Thymus (tissue), 11 donors: ENCODE data around the gene PDIA6. TPM values are rescaled to one million over a fixed set of nuclear protein-coding genes. Genes with fewer than 3 reads are reported as not detected.
A peak's percentile ranks its signal among the peaks of the same experiment; 100 is the strongest.
"Not testable (repeated sequence)": the region's sequence is repeated elsewhere in the genome, so short reads cannot be mapped to it uniquely, and the experiment has no call there.

Experiments
- DNase-seq, 9 donors: peaks; one replicate each; pipeline ENCODE4 v3.0.0-alpha.2; 2013; ENCODE audit warnings: low spot score in 9 of 9, low read depth in 6 of 9, missing footprints in 1 of 9
- H3K27ac ChIP-seq, 2 donors: one replicate each; pipeline ENCODE4 v1.5.1; 2013; ENCODE audit warnings: control low read depth in 1 of 2, low read depth in 1 of 2, low read length in 1 of 2, mild to moderate bottlenecking in 1 of 2, moderate library complexity in 1 of 2
- H3K27me3 ChIP-seq, 2 donors: one replicate each; pipeline ENCODE4 v1.5.1; 2013; ENCODE audit warnings: low read length in 1 of 2; ENCODE audit not compliant: control insufficient read depth in 2 of 2, insufficient read depth in 1 of 2
- H3K36me3 ChIP-seq, 2 donors: one replicate each; pipeline ENCODE4 v1.5.1; 2013; ENCODE audit warnings: low read length in 1 of 2, mild to moderate bottlenecking in 1 of 2, moderate library complexity in 1 of 2; ENCODE audit not compliant: control insufficient read depth in 2 of 2, insufficient read depth in 2 of 2
- H3K4me1 ChIP-seq, 2 donors: one replicate each; pipeline ENCODE4 v1.5.1; 2013; ENCODE audit warnings: low read length in 2 of 2; ENCODE audit not compliant: control insufficient read depth in 2 of 2, insufficient read depth in 2 of 2
- H3K4me3 ChIP-seq, 2 donors: one replicate each; pipeline ENCODE4 v1.5.1; 2013; ENCODE audit warnings: low read length in 2 of 2, control low read depth in 1 of 2, mild to moderate bottlenecking in 1 of 2
- H3K9me3 ChIP-seq, 2 donors: one replicate each; pipeline ENCODE4 v1.5.1; 2013; ENCODE audit warnings: low read length in 1 of 2, mild to moderate bottlenecking in 1 of 2; ENCODE audit not compliant: control insufficient read depth in 2 of 2, insufficient read depth in 1 of 2
- WGBS: extraction: QIAGEN DNeasy Blood & Tissue Kit; methylation state at CpG from one replicate; pipeline ENCODE4 v1.1.7; 2013; 5-methylcytosine and 5-hydroxymethylcytosine counted together
- polyA plus RNA-seq: library from polyadenylated mRNA; stranded (reverse); fragments of 200-250 nt; gene quantifications from one replicate; pipeline ENCODE4 v1.2.3, GENCODE V29; 2013
- total RNA-seq: library from RNA; stranded (reverse); fragments of 120-200 nt; gene quantifications from one replicate; pipeline ENCODE4 v1.2.4, GENCODE V29; 2013
- donor health status: healthy.

The PDIA6 gene
- total and polyA plus RNA-seq, 2 donors: 75.1 to 124 TPM

GRCh38 chr2:10818984-10819383 is 6.4 kb upstream of the PDIA6 start:
- Histone ChIP-seq H3K4me3 (no peak overlapping the region), H3K36me3 (no peaks in the 10 kb centered on the region), H3K27me3 (peaks cover 6 to 29% of the 10 kb centered on the region in 2 donors), H3K4me1 (no peaks in the 10 kb centered on the region), H3K9me3 (no peaks in the 10 kb centered on the region), H3K27ac (no peak overlapping the region)
- DNase-seq: no peak
- WGBS: 91% methylated on average over 3 of the region's 3 CpGs

DNA sequence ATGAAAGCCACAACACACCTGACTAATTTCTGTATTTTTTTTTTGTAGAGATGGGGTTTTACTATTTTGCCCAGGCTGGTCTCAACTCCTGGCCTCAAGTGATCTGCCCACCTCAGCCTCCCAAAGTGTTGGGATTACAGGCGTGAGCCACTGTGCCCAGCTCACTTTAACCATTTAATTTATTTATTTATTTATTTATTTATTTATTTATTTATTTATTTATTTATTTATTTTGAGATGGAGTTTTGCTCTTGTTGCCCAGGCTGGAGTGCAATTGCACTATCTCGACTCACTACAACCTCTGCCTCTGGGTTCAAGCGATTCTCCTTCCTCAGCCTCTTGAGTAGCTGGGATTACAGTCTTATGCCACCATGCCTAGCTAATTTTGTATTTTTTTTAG is 5.7 kb upstream of the PDIA6 start:
- peaks cover 6 to 27% of the 10 kb centered on the region in 2 donors for H3K27me3 ChIP-seq
- H3K9me3 ChIP-seq, H3K27ac ChIP-seq, H3K36me3 ChIP-seq, DNase-seq, H3K4me1 ChIP-seq, H3K4me3 ChIP-seq: not testable (repeated sequence)
- over 99% methylated on average over 3 of the region's 3 CpGs for WGBS

- 68% methylated on average over 5 of the region's 5 CpGs for WGBS
- H3K9me3 ChIP-seq: no peaks in the 10 kb centered on the region
- no peaks in the 10 kb centered on the region for H3K36me3 ChIP-seq
- DNase-seq: no peak
- H3K4me1 ChIP-seq: peaks cover 0 to 4% of the 10 kb centered on the region in 2 donors
- no peak overlapping the region for H3K4me3 ChIP-seq
- peaks cover 6 to 27% of the 10 kb centered on the region in 2 donors for H3K27me3 ChIP-seq
- no peak overlapping the region for H3K27ac ChIP-seq
Measured at GRCh38 chr2:10817413-10817812, 4.8 kb upstream of the PDIA6 start.

DNA sequence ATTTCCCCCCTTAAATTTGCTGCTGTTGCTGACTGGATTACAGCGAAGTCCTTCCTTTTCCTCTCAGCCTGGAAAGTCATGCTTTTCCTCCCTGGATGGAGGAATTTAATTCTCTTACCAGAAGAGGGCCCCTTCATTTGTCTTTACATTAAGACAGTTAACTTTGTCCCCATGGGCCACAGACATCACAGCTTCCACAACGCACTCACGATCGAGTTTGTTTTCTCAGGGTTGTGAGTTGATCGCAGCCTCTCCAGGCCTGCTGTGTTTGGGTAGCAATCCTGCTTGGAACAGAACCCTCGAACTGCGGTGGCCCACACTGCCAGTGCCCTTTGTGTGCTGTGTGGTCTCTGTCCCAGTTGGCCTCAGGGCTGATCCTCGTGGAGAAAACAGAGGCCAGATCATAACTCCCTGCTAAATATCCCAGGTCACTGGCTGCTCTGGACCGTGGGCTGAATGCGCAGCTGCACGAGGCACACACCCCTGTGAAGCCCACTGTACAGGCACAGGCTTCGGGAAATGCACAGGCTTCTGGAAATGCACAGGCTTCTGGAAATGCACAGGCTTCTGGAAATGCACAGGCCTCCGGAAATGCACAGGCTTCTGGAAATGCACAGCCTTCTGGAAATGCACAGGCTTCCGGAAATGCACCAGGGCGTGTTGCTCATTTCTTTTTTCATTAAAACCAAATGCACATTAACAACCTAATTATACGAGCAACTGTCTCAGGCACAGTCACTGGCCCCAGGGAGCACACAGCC is 2.2 kb upstream of the PDIA6 start:
- Histone ChIP-seq H3K9me3 (no peaks in the 10 kb centered on the region), H3K4me3 (no peak overlapping the region), H3K27me3 (peaks cover 4 to 14% of the 10 kb centered on the region in 2 donors), H3K27ac (no peak overlapping the region), H3K4me1 (peaks cover 14 to 20% of the 10 kb centered on the region in 2 donors), H3K36me3 (no peaks in the 10 kb centered on the region)
- DNase-seq: no peak
- WGBS: 94% methylated on average over 16 of the region's 16 CpGs

- Histone ChIP-seq H3K4me3 (no peak overlapping the region), H3K36me3 (no peaks in the 10 kb centered on the region), H3K9me3 (no peaks in the 10 kb centered on the region), H3K4me1 (peaks cover 14 to 20% of the 10 kb centered on the region in 2 donors), H3K27ac (no peak overlapping the region), H3K27me3 (peaks cover 4 to 14% of the 10 kb centered on the region in 2 donors)
- 88% methylated on average over 10 of the region's 10 CpGs for WGBS
- no peak for DNase-seq
Measured at GRCh38 chr2:10814142-10814541, 1.6 kb upstream of the PDIA6 start.

GRCh38 chr2:10813163-10814138 is 866 bp upstream of the PDIA6 start:
- not testable (repeated sequence) for H3K27ac ChIP-seq, H3K36me3 ChIP-seq, H3K9me3 ChIP-seq, DNase-seq
- peak overlapping the region; percentile 50 to 99 for H3K4me3 ChIP-seq
- H3K27me3 ChIP-seq: peaks cover 4 to 14% of the 10 kb centered on the region in 2 donors
- peaks cover 14 to 20% of the 10 kb centered on the region in 2 donors for H3K4me1 ChIP-seq
- 61% methylated on average over 37 of the region's 37 CpGs for WGBS

GRCh38 chr2:10811517-10811916 is 1.1 kb downstream of the PDIA6 start:
- no peak for DNase-seq
- Histone ChIP-seq H3K36me3 (peaks cover 0 to 6% of the 10 kb centered on the region in 2 donors), H3K27ac (no peak overlapping the region), H3K4me1 (peaks cover 14 to 20% of the 10 kb centered on the region in 2 donors), H3K4me3 (peak overlapping the region; percentile 63 to 99), H3K27me3 (peaks cover 0 to 5% of the 10 kb centered on the region in 2 donors), H3K9me3 (no peaks in the 10 kb centered on the region)
- WGBS: 25% methylated on average over 14 of the region's 14 CpGs

DNA sequence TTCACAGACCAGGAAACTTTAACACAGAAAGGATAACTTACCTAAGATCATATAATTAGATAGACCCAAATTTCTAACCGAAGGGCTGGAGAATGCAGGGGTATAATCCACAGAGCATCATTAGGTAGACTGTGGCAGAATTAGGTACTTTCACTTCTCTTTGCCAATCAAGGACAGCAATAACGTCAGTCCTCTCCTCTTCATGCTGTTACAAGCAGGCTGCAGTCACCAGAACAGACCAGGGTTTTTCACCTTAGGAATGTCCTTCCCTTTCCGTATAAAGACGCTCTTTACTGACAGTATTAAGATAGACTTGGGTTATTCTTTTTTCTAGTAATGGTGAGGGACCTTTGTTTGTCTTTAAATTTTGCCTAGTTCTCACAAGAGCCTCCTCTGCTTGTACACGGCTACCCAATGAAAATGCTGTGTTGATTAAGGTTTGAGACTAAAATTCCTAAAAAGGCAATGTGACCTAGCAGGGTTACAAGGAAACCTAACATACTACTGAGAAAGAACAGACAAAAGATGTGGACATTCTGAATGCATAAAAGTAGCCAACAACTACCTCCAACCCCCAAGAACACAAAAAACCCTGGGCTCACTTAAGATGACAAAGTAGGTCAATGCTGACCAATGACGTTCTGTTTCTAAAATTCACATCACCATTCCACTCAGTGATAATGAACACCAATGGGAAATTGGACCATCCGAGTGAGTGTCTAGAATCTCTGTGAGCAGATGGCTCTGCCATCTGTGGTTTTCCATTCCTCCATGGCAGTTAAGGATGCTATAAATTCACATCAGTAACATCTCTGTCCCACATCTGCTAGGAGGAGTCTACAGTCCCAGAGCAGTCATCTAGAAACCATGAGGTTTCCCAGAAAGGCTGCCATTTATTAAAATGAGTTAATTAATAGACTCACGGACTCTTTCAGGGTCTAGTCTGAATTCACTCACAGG is 2.1 kb downstream of the PDIA6 start:
- Histone ChIP-seq H3K4me3 (peak overlapping the region in 1 of 2 donors; percentile 99), H3K27ac (no peak overlapping the region), H3K9me3 (no peaks in the 10 kb centered on the region), H3K36me3 (peaks cover 0 to 6% of the 10 kb centered on the region in 2 donors), H3K4me1 (peaks cover 14 to 20% of the 10 kb centered on the region in 2 donors), H3K27me3 (peaks cover 0 to 5% of the 10 kb centered on the region in 2 donors)
- 80% methylated on average over 8 of the region's 8 CpGs for WGBS
- DNase-seq: no peak
